ENCODE data around the gene DNAH17.

The DNAH17 gene

GRCh38 chr17:78401891-78402290 is 175.3 kb downstream of the DNAH17 start:
- Histone ChIP-seq H3K4me1 (ENCODE audit: insufficient read depth, low read length) (peaks cover 11% of the 10 kb centered on the region), H3K27ac (ENCODE audit: low read depth, low read length) (no peak overlapping the region), H3K4me3 (ENCODE audit: low read depth in 1 of 2, low read length in 2 of 2) (no peak overlapping the region), H3K9ac (ENCODE audit: low read length) (no peak overlapping the region), H3K9me3 (ENCODE audit: low read length) (no peaks in the 10 kb centered on the region), H3K36me3 (ENCODE audit: insufficient read depth, low read length) (peaks cover 65% of the 10 kb centered on the region), H3K27me3 (ENCODE audit: control insufficient read depth in 1 of 2, insufficient read depth in 2 of 2, low read length in 2 of 2) (no peaks in the 10 kb centered on the region)

DNA sequence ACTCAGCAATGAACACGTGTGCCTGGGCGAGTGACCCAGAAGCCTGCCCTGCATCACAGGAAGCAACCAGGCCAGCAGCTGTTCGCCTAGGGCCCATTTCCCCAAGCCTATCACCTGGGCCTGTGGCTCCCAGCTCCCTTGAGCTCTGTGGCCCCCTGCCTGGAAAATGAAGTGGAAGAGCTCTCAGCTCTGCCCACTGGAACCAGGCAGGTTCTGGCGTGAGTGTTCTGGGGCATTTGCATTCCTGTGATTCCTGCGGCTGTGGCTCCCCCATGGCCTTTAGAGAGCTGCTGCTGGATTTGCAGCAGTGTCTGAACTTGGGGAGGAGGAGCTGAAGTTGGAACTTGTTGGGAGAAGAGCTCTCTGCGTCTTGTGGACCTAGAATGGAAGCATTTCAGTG is 175.9 kb downstream of the DNAH17 start:
- Histone ChIP-seq H3K9ac (ENCODE audit: low read length) (no peak overlapping the region), H3K4me1 (ENCODE audit: insufficient read depth, low read length) (peaks cover 14% of the 10 kb centered on the region), H3K36me3 (ENCODE audit: insufficient read depth, low read length) (peaks cover 71% of the 10 kb centered on the region), H3K4me3 (ENCODE audit: low read depth in 1 of 2, low read length in 2 of 2) (no peak overlapping the region), H3K27me3 (ENCODE audit: control insufficient read depth in 1 of 2, insufficient read depth in 2 of 2, low read length in 2 of 2) (no peaks in the 10 kb centered on the region), H3K27ac (ENCODE audit: low read depth, low read length) (no peak overlapping the region), H3K9me3 (ENCODE audit: low read length) (no peaks in the 10 kb centered on the region)

GRCh38 chr17:78400581-78401240 is 176.5 kb downstream of the DNAH17 start:
- Histone ChIP-seq H3K9me3 (ENCODE audit: low read length) (no peaks in the 10 kb centered on the region), H3K4me3 (ENCODE audit: low read depth in 1 of 2, low read length in 2 of 2) (no peak overlapping the region), H3K4me1 (ENCODE audit: insufficient read depth, low read length) (peaks cover 14% of the 10 kb centered on the region), H3K27ac (ENCODE audit: low read depth, low read length) (no peak overlapping the region), H3K9ac (ENCODE audit: low read length) (no peak overlapping the region), H3K27me3 (ENCODE audit: control insufficient read depth in 1 of 2, insufficient read depth in 2 of 2, low read length in 2 of 2) (no peaks in the 10 kb centered on the region), H3K36me3 (ENCODE audit: insufficient read depth, low read length) (peaks cover 74% of the 10 kb centered on the region)

DNA sequence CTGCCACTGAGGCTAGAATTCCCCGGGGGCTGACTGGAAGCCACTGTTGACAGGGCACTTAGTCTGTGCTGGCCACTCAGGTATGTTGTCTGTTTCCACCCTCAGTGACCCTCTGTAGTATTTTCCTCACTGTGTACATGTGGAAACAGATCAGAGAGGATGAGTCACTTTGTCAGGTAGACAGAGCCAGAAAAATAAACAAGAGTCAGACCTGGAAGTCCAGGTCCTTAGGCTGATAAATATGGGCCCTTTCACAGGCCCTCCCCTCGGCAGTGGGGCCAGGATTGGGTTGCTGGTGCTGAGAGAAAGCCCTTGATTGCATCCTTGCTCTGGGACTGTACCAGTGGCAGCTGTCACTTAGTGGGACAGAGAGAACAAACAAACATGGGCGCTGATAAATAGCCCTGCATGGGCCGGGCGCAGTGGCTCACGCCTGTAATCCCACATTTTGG is 177.5 kb downstream of the DNAH17 start:
- no peak overlapping the region for H3K27ac ChIP-seq (ENCODE audit: low read depth, low read length)
- peaks cover 78% of the 10 kb centered on the region for H3K36me3 ChIP-seq (ENCODE audit: insufficient read depth, low read length)
- no peak overlapping the region for H3K9ac ChIP-seq (ENCODE audit: low read length)

GRCh38 chr17:78399028-78399692 is 178.0 kb downstream of the DNAH17 start:
- Histone ChIP-seq H3K36me3 (ENCODE audit: insufficient read depth, low read length) (peaks cover 75% of the 10 kb centered on the region), H3K27me3 (ENCODE audit: control insufficient read depth in 1 of 2, insufficient read depth in 2 of 2, low read length in 2 of 2) (no peaks in the 10 kb centered on the region), H3K9ac (ENCODE audit: low read length) (no peak overlapping the region), H3K4me1 (ENCODE audit: insufficient read depth, low read length) (peaks cover 14% of the 10 kb centered on the region), H3K27ac (ENCODE audit: low read depth, low read length) (no peak overlapping the region), H3K4me3 (ENCODE audit: low read depth in 1 of 2, low read length in 2 of 2) (no peak overlapping the region), H3K9me3 (ENCODE audit: low read length) (no peaks in the 10 kb centered on the region)

More for the DNA sequence above, 177.5 kb downstream of the DNAH17 start:
- Histone ChIP-seq H3K27me3 (ENCODE audit: control insufficient read depth in 1 of 2, insufficient read depth in 2 of 2, low read length in 2 of 2) (no peaks in the 10 kb centered on the region), H3K4me3 (ENCODE audit: low read depth in 1 of 2, low read length in 2 of 2) (no peak overlapping the region), H3K4me1 (ENCODE audit: insufficient read depth, low read length) (peaks cover 14% of the 10 kb centered on the region), H3K9me3 (ENCODE audit: low read length) (no peaks in the 10 kb centered on the region)

DNA sequence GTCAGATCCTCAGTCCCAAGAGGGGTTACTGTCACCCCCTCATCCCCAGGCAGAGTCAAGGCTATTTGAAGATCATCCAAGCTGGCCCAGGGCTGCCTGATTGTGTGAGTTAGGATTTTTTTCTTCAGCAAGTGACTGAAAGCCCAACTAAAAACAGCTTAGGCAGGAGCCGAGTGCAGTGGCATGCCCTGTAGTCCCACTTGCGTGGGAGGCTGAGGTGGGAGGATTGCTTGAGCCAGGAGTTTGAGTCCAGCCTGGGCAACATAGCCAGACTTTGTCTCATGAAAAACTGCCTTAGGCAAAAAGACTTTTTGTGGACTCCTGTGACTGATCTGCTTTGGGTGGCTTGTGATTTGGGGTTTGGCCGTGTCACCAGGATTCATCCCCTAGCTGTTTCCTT is 178.8 kb downstream of the DNAH17 start:
- no peak overlapping the region for H3K9ac ChIP-seq (ENCODE audit: low read length)

GRCh38 chr17:78397681-78398101 is 179.5 kb downstream of the DNAH17 start:
- H3K4me3 ChIP-seq (ENCODE audit: low read depth in 1 of 2, low read length in 2 of 2): no peak overlapping the region
- H3K27ac ChIP-seq (ENCODE audit: low read depth, low read length): peak overlapping the region; percentile 12
- H3K9ac ChIP-seq (ENCODE audit: low read length): no peak overlapping the region
- no peaks in the 10 kb centered on the region for H3K27me3 ChIP-seq (ENCODE audit: control insufficient read depth in 1 of 2, insufficient read depth in 2 of 2, low read length in 2 of 2)
- peaks cover 14% of the 10 kb centered on the region for H3K4me1 ChIP-seq (ENCODE audit: insufficient read depth, low read length)
- H3K36me3 ChIP-seq (ENCODE audit: insufficient read depth, low read length): peaks cover 71% of the 10 kb centered on the region
- no peaks in the 10 kb centered on the region for H3K9me3 ChIP-seq (ENCODE audit: low read length)

More for the DNA sequence above, 178.8 kb downstream of the DNAH17 start:
- Histone ChIP-seq H3K36me3 (ENCODE audit: insufficient read depth, low read length) (peaks cover 74% of the 10 kb centered on the region), H3K4me1 (ENCODE audit: insufficient read depth, low read length) (peaks cover 14% of the 10 kb centered on the region), H3K27me3 (ENCODE audit: control insufficient read depth in 1 of 2, insufficient read depth in 2 of 2, low read length in 2 of 2) (no peaks in the 10 kb centered on the region), H3K27ac (ENCODE audit: low read depth, low read length) (no peak overlapping the region), H3K4me3 (ENCODE audit: low read depth in 1 of 2, low read length in 2 of 2) (no peak overlapping the region), H3K9me3 (ENCODE audit: low read length) (no peaks in the 10 kb centered on the region)

DNA sequence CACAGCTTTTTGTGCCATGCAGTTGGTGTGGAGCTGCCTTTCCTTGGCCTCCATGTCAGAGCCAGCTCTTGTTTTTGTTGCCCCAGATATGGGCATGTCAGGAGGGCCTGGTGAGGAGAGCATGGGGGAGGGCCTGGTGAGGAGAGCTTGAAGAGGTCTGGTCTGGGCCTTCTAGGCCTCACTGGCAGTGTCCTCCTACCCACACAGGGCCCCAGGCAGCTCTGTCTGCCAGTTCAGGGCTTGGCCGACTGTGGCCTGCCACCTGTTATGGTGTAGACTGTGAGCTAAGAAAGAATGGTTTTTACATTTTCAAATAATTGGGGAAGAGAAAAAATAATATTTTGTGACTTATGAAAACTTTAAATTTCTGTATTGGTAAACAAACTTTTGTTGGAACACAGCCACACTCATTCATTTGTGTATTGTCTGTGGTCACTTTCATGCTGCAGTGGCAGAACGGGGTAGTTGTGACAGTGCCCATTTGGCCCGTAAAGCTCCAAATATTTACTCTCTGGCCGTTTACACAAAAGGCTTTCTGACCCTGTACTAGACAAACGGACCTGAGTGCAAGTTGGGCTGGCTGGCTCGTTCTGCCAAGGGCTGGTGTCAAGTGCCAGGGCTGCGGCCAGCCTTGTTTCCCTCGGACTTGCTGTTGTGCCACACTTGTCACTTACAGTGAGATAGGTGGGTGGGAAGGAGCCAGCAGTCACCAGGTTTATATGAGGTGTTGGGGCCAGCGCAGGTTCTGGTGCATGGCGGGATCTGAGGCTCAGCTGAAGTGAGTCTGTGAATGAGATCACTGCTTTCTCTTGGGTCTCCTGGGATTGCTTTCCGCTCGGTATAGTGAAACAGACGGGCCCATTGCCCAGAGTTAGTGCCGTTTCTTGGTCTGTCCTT is 180.5 kb downstream of the DNAH17 start:
- Histone ChIP-seq H3K4me1 (ENCODE audit: insufficient read depth, low read length) (peaks cover 14% of the 10 kb centered on the region), H3K36me3 (ENCODE audit: insufficient read depth, low read length) (peaks cover 67% of the 10 kb centered on the region), H3K9me3 (ENCODE audit: low read length) (no peaks in the 10 kb centered on the region), H3K4me3 (ENCODE audit: low read depth in 1 of 2, low read length in 2 of 2) (no peak overlapping the region), H3K27me3 (ENCODE audit: control insufficient read depth in 1 of 2, insufficient read depth in 2 of 2, low read length in 2 of 2) (no peaks in the 10 kb centered on the region), H3K27ac (ENCODE audit: low read depth, low read length) (no peak overlapping the region), H3K9ac (ENCODE audit: low read length) (no peak overlapping the region)

GRCh38 chr17:78395155-78395554 is 182.0 kb downstream of the DNAH17 start:
- H3K9me3 ChIP-seq (ENCODE audit: low read length): no peaks in the 10 kb centered on the region
- peaks cover 52% of the 10 kb centered on the region for H3K36me3 ChIP-seq (ENCODE audit: insufficient read depth, low read length)
- H3K9ac ChIP-seq (ENCODE audit: low read length): no peak overlapping the region
- H3K27me3 ChIP-seq (ENCODE audit: control insufficient read depth in 1 of 2, insufficient read depth in 2 of 2, low read length in 2 of 2): no peaks in the 10 kb centered on the region
- no peak overlapping the region for H3K4me3 ChIP-seq (ENCODE audit: low read depth in 1 of 2, low read length in 2 of 2)
- H3K4me1 ChIP-seq (ENCODE audit: insufficient read depth, low read length): peaks cover 14% of the 10 kb centered on the region
- H3K27ac ChIP-seq (ENCODE audit: low read depth, low read length): no peak overlapping the region

- Histone ChIP-seq H3K9me3 (ENCODE audit: low read length) (no peaks in the 10 kb centered on the region), H3K27me3 (ENCODE audit: control insufficient read depth in 1 of 2, insufficient read depth in 2 of 2, low read length in 2 of 2) (no peaks in the 10 kb centered on the region), H3K9ac (ENCODE audit: low read length) (no peak overlapping the region), H3K4me3 (ENCODE audit: low read depth in 1 of 2, low read length in 2 of 2) (no peak overlapping the region), H3K27ac (ENCODE audit: low read depth, low read length) (no peak overlapping the region), H3K36me3 (ENCODE audit: insufficient read depth, low read length) (peaks cover 42% of the 10 kb centered on the region), H3K4me1 (ENCODE audit: insufficient read depth, low read length) (peaks cover 14% of the 10 kb centered on the region)
These were observed 183.0 kb downstream of the DNAH17 start for GRCh38 chr17:78394209-78394608.

GRCh38 chr17:78393575-78393974 is 183.6 kb downstream of the DNAH17 start:
- Histone ChIP-seq H3K9me3 (ENCODE audit: low read length) (no peaks in the 10 kb centered on the region), H3K4me3 (ENCODE audit: low read depth in 1 of 2, low read length in 2 of 2) (no peak overlapping the region), H3K27ac (ENCODE audit: low read depth, low read length) (no peak overlapping the region), H3K27me3 (ENCODE audit: control insufficient read depth in 1 of 2, insufficient read depth in 2 of 2, low read length in 2 of 2) (no peaks in the 10 kb centered on the region), H3K36me3 (ENCODE audit: insufficient read depth, low read length) (peaks cover 36% of the 10 kb centered on the region), H3K4me1 (ENCODE audit: insufficient read depth, low read length) (peaks cover 17% of the 10 kb centered on the region), H3K9ac (ENCODE audit: low read length) (no peak overlapping the region)
